HepG2 (cell line): Measurements from ENCODE around the gene SF1. TPM values are rescaled to one million over a fixed set of nuclear protein-coding genes. Genes with fewer than 3 reads are reported as not detected.

Experiments used
- ARID2 ChIP-seq: sonication (generic); formaldehyde crosslinking; IDR thresholded peaks from 2 replicates; pipeline ENCODE4 v1.8.1; 2022; ENCODE audit warnings: mild to moderate bottlenecking, missing genetic modification reagents, borderline replicate concordance
- BRCA1 ChIP-seq: sonication (generic); formaldehyde crosslinking; IDR thresholded peaks from 2 replicates; pipeline ENCODE4 v1.4.0; 2020; ENCODE audit warnings: missing genetic modification reagents
- DRAP1 ChIP-seq: IDR thresholded peaks from 2 replicates; pipeline ENCODE4 v1.6.1; 2016; ENCODE audit warnings: missing genetic modification reagents, missing compliant biosample characterization
- GABPA ChIP-seq, 2 experiments: IDR thresholded peaks; 2 replicates each; pipeline ENCODE4 v1.6.1; 2011 to 2016; ENCODE audit warnings: low read depth in 2 of 2, low read length in 1 of 2, missing biosample characterization in 1 of 2, missing genetic modification characterization in 1 of 2
- KDM5A ChIP-seq: fragments of 200-600 bp; sonication (generic); IDR thresholded peaks from 2 replicates; pipeline ENCODE4 v1.7.0; 2018; ENCODE audit warnings: antibody characterized with exemption, mild to moderate bottlenecking, low read length, borderline replicate concordance
- KMT2B ChIP-seq: IDR thresholded peaks from 2 replicates; pipeline ENCODE4 v1.6.1; 2016; ENCODE audit warnings: missing genetic modification reagents, missing compliant biosample characterization
- MNT ChIP-seq: fragments of 450-650 bp; IDR thresholded peaks from 2 replicates; pipeline ENCODE4 v1.6.1; 2016
- MXI1 ChIP-seq: IDR thresholded peaks from 3 replicates; pipeline ENCODE4 v1.6.1; 2012; ENCODE audit warnings: low read depth, low read length, inconsistent platforms, borderline replicate concordance
- NFATC3 ChIP-seq: sonication (generic); formaldehyde crosslinking; IDR thresholded peaks from 2 replicates; pipeline ENCODE4 v1.5.1; 2020; ENCODE audit warnings: mild to moderate bottlenecking, missing genetic modification reagents
- NRL ChIP-seq: sonication (generic); formaldehyde crosslinking; IDR thresholded peaks from 2 replicates; pipeline ENCODE4 v1.5.0; 2020; ENCODE audit warnings: missing genetic modification reagents, mild to moderate bottlenecking, moderate library complexity, borderline replicate concordance
- TGIF2 ChIP-seq: IDR thresholded peaks from 2 replicates; pipeline ENCODE4 v1.6.1; 2016; ENCODE audit warnings: control low read depth, missing compliant biosample characterization
- ZKSCAN1 ChIP-seq: fragments of 150-350 bp; IDR thresholded peaks from 2 replicates; pipeline ENCODE4 v1.6.1; 2014; ENCODE audit warnings: low read length
- ZNF121 ChIP-seq: sonication (generic); formaldehyde crosslinking; IDR thresholded peaks from 2 replicates; pipeline ENCODE4 v1.5.0; 2020; ENCODE audit warnings: mild to moderate bottlenecking, missing genetic modification reagents
- ZNF3 ChIP-seq: IDR thresholded peaks from 2 replicates; pipeline ENCODE4 v1.7.0; 2017; ENCODE audit warnings: inconsistent platforms
- ZNF552 ChIP-seq: sonication (generic); formaldehyde crosslinking; IDR thresholded peaks from 2 replicates; pipeline ENCODE4 v1.9.0; 2022; ENCODE audit warnings: missing genetic modification reagents, mild to moderate bottlenecking, borderline replicate concordance
- ZNF644 ChIP-seq: IDR thresholded peaks from 2 replicates; pipeline ENCODE4 v1.6.1; 2016; ENCODE audit warnings: low read depth
- ZNF672 ChIP-seq: sonication (generic); formaldehyde crosslinking; IDR thresholded peaks from 2 replicates; pipeline ENCODE4 v1.8.1; 2022; ENCODE audit warnings: missing genetic modification reagents
- ZNF879 ChIP-seq: sonication (generic); formaldehyde crosslinking; IDR thresholded peaks from 2 replicates; pipeline ENCODE4 v1.8.1; 2023; ENCODE audit warnings: missing genetic modification reagents
- ZNF891 ChIP-seq: sonication (generic); formaldehyde crosslinking; IDR thresholded peaks from 2 replicates; pipeline ENCODE4 v1.5.0; 2020; ENCODE audit warnings: mild to moderate bottlenecking, missing genetic modification reagents
- polyA plus RNA-seq, 8 experiments: library from polyadenylated mRNA; depleted of rRNA in 3 of 8; stranded (reverse) in 7 of 8; unstranded in 1 of 8; fragments of >200 nt; fragmentation: Illumina TruSeq in 4 of 8; extraction: Trizol in 4 of 8; gene quantifications; 2 replicates each; pipeline versions ENCODE4 v1.2.1 to v1.2.3, GENCODE V29; 2011 to 2016; ENCODE audit warnings: low read depth in 4 of 8, missing spikeins in 1 of 8, mixed read lengths in 1 of 8; ENCODE audit not compliant: insufficient read depth in 1 of 8
- total RNA-seq, 5 experiments: library from RNA; depleted of rRNA; stranded (reverse); fragments of >200 nt; fragmentation: Illumina TruSeq; extraction: Trizol; gene quantifications; 2 replicates each; pipeline ENCODE4 v1.2.3, GENCODE V29; 2016; ENCODE audit warnings: low read depth in 1 of 5
- TF ChIP-seq, protein P1 (sequence below): IDR thresholded peaks from 2 replicates; pipeline ENCODE4 v1.6.1; 2016
- TF ChIP-seq, protein P2 (sequence below): sonication (generic); formaldehyde crosslinking; IDR thresholded peaks from 2 replicates; pipeline ENCODE4 v1.5.0; 2020; ENCODE audit warnings: mild to moderate bottlenecking, missing genetic modification reagents, borderline replicate concordance

SF1 gene
- total and polyA plus RNA-seq, 2 of the 13 experiments (the other 11 are each of a cell fraction or from before 2014, with no cell fraction given) = 55.5 to 70.4 TPM

GRCh38 chr11:64777449-64778222 is 706 bp downstream of the SF1 start (continued):
- TF ChIP-seq GABPA (IDR thresholded peaks at IDR 0.05; ENCODE audit: low read depth, low read length) (no peak), GABPA (CRISPR knock-in tag; IDR thresholded peaks at IDR 0.05; ENCODE audit: low read depth) (no peak), MXI1 (0 out of 3 replicates have a peak, but pooled peaks have one; percentile 14), ZNF672 (CRISPR knock-in tag) (no peak), ZNF644 (CRISPR knock-in tag) (no peak), BRCA1 (no peak), MNT (no peak), ZNF879 (CRISPR knock-in tag) (no peak), DRAP1 (CRISPR knock-in tag) (no peak), ZNF3 (CRISPR knock-in tag) (no peak), NFATC3 (CRISPR knock-in tag) (0 out of 2 replicates have a peak, but pooled peaks have one; percentile 56), NRL (peak; percentile 54; the same call in 1 of the 2 replicates), TGIF2 (CRISPR knock-in tag) (0 out of 2 replicates have a peak, but pooled peaks have one; percentile 44), ZNF552 (CRISPR knock-in tag) (no peak), KDM5A (peak; percentile 74; the same call in 1 of the 2 replicates), ZNF891 (0 out of 2 replicates have a peak, but pooled peaks have one; percentile 56), KMT2B (CRISPR knock-in tag) (peak; percentile 56; the same call in 1 of the 2 replicates), ZKSCAN1 (no peak), ZNF121 (CRISPR knock-in tag) (peak; percentile 62; the same call in 1 of the 2 replicates), ARID2 (CRISPR knock-in tag) (no peak)
- TF ChIP-seq, protein P1, sequence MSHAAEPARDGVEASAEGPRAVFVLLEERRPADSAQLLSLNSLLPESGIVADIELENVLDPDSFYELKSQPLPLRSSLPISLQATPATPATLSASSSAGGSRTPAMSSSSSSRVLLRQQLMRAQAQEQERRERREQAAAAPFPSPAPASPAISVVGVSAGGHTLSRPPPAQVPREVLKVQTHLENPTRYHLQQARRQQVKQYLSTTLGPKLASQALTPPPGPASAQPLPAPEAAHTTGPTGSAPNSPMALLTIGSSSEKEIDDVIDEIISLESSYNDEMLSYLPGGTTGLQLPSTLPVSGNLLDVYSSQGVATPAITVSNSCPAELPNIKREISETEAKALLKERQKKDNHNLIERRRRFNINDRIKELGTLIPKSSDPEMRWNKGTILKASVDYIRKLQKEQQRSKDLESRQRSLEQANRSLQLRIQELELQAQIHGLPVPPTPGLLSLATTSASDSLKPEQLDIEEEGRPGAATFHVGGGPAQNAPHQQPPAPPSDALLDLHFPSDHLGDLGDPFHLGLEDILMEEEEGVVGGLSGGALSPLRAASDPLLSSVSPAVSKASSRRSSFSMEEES (CRISPR knock-in tag) = 0 out of 2 replicates have a peak, but pooled peaks have one; percentile 27
- TF ChIP-seq, protein P2, sequence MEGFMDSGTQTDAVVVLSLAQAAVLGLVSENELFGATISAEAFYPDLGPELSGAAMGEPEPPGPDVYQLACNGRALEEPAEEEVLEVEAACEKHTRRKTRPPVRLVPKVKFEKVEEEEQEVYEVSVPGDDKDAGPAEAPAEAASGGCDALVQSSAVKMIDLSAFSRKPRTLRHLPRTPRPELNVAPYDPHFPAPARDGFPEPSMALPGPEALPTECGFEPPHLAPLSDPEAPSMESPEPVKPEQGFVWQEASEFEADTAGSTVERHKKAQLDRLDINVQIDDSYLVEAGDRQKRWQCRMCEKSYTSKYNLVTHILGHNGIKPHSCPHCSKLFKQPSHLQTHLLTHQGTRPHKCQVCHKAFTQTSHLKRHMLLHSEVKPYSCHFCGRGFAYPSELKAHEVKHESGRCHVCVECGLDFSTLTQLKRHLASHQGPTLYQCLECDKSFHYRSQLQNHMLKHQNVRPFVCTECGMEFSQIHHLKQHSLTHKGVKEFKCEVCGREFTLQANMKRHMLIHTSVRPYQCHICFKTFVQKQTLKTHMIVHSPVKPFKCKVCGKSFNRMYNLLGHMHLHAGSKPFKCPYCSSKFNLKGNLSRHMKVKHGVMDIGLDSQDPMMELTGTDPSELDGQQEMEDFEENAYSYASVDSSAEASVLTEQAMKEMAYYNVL (CRISPR knock-in tag) = no peak
